NCI-H524 treated with DMSO at 0.1 percent for 48 hours (cell line): ENCODE results near the gene TSPOAP1.

Source experiments
- DNase-seq: peaks from one replicate; lab custom pipeline; 2025; lab: John Stamatoyannopoulos, UW

Gene TSPOAP1

DNA sequence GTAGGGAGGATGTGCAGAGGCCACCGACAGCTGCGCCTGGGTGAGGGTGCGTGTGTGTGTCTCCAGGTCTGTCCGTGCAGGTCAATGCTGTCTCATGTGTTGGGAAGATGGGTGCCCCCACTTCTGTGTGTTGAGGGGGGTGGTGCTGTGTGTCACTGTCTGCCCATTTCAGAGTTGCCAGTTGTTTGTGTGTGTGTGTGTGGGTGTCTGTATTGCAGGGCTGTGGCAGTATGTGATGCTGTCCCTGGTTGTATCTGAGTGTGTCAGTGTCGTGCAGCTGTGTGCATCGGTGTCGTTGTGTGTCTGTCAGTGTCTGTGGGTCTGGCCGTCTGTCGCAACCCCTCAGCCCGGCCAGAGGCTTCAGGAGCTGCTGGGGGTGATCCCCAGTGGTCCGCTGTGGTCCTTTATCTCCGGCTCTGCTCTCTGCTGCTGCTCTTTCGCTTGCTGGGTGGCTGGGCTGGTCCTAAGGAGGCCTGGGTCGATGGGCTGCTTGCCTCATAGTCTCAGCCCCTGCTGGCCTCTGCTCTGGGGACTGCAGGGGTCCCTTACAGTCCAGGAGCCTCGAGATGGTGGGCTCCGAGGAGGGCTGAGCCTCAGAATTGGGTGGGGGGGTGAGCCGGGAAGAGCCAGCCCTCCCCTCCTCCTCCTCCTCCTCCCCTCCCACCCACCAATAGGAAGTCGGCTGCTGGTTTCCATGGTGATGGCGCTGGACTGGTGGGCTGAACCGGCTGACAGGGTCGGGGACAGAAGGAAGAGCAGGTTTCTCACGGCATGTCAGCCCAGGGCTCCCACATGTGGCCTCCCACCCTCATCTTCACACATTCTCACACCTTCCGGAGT, at the start of gene TSPOAP1:
Gene TSPOAP1, minus strand, starts transcription at position 601 of the 840 bp plus-strand sequence. CDS start 875 bp downstream, outside the sequence.
- no peak for DNase-seq

DNA sequence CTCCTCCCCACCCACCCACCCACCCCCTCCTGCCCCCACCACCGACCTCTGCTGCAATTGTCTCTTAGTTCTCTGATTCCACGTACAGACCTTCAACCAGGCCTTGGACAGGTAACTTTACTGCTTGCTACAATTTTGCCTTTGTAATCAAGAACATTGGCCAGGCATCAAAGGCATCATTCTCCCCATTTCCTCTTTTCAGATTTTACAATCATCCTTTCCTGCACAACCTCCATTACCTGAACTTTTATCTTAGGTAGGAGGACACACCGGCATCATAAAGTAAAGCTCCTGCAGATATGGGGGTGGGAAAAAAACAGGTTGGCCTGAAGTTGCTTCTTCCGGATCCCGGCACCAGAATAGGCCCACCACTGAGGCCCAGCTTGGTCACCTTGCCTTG, 49.1 kb upstream of the TSPOAP1 start:
- no peak for DNase-seq

DNA sequence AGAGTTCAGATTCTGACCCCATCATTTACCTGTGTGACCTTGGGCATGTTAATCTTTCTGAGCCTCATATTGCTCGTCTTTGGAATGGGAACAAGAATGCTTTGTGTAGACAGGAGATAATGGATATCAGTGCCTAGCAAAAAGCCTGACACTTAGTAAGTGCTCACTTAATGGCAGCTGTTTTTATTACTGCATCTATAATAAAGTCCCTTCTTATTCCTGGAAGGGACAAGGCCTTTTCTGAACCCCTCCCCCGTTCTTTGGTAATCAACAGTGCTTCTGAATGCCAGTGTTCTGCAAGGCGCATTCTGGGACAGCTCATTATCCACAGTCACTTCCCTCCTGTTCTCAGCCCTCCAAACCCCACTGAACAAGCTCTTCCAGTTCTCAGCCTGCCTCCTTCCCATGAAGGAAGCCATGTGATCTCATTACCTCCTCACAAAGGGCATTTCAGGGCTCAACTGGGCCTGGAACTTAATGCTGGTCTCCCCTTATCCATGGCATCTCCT, 48.6 kb upstream of the TSPOAP1 start:
- DNase-seq = no peak

- DNase-seq = no peak
Measured at GRCh38 chr17:58376472-58377000, 47.9 kb upstream of the TSPOAP1 start.

DNA sequence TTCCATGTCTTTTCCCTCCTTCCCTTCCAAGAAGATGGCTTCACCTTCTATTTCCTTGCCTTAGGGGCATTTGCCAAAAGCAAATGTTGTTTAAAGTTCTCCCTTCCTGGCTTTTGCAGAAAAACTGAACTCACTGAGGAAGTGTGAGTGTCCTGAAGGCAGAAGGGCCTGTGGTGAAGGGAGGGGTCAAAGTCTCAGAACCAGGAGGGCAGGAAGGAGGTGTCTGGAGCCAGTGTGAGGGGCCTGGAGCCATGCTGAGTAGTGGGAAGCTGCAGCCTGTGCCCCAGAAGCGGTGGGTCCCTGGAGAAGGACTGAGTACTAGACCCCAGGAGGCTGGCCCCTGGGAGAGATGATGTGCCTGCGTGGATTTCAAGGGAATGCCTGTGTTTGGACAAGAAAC, 47.2 kb upstream of the TSPOAP1 start:
- no peak for DNase-seq

- no peak for DNase-seq
Measured at GRCh38 chr17:58375256-58375655, 46.7 kb upstream of the TSPOAP1 start.

DNA sequence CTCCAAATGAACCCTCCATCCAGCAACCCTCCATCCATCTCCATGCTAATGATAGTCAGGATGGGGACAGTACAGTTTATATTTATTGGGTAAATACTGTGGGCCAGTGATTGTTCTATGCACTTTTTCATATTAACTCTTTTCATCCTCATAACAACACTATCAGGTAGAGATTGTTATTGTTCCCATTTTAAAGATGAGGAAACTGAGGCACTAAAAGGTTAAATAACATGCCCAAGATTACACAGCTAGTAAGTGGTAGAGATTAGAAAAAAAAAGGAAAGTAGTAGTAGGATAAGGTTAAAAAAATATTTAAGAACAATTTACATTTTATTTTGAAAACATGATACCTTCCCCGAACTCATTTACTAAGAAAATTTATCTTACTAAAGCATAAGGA, 45.3 kb upstream of the TSPOAP1 start:
- DNase-seq = no peak

DNA sequence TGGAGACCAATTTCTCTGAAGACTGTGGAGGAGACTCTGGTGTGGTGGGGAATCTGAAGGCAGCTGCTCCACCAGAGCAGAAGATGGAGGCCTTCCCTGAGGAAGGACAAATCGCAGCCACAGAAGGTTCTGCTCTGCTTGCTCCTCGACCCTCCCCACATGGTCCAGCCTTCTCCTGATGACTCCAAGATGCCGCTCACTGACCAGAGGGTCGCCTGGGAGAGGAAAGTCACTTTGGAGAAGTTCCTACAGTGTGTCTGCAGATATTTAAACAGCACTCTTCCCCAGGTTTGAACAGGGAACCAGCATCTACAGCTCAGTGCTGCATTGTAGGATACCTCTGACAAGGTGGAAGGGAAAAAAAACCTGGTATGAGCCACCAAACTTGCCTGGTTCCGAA, 44.4 kb upstream of the TSPOAP1 start:
- DNase-seq = no peak

DNA sequence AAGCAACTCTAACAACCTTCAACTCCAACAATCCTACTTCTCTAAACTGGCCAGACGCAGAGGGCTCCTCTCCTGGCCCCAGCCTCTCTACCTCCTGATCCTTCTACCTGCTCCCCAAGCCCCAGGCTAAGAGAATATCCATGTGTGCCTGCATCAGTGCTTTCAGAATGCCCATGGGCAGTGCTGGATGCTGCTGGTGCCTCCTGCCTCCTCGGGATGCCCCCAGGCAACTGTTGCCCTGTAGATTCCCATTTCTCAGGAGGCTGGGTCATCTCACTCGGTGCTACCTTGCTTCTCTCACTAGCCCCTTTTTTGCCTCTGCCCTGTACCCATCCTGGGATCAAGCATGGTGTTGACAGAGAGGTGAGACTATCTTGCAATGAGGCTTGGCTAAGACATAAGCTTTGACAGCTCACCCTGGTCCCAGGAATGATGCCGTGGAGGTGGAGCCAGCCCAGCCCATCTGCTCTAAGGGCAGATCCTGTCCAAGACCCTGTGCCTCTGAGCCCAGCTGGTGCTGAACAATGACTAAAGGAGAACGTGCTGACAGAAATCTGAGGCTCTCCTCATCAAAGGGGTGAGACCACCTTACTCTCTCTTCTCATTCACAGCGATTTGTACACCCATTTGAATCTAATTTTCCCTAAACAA, 42.8 kb upstream of the TSPOAP1 start:
- no peak for DNase-seq

DNA sequence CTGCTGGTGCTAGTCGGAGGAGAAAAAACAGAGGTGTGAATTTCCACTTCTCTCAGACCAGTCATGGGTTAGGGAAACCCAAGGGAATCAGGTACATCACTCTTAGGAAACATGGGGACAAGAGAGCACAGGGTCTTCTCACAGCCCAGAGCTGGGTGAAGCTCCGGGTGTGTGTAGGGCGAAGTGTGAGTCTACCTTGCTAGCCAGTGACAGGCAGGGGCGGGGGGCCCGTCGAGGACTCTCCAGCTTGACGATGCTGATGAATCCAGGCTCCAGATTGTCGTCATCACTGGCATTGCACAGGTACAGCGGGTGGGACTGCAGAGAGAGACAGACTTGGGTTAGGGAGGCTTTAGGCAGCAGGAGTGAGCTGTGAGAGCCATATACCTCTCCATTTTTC, 42.1 kb upstream of the TSPOAP1 start:
- no peak for DNase-seq

DNA sequence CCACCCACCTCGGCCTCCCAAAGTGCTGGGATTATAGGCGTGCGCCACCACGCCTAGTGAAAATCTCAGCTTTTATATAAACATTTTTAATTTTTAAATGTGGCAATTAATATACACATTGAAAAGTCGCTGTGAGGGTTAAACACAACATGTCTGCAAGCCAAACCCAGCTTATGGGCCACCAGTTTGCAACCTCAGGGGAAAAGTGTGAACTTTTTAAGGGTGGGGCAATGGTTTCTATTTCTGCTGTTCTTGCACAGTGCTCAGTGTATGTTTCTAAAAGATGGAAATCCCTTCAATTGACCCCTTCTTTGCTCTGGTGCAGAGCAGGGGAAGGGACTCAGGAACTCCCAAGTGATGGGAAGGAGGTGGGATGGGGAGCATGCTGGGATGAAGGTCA, 41.7 kb upstream of the TSPOAP1 start:
- DNase-seq = no peak

DNA sequence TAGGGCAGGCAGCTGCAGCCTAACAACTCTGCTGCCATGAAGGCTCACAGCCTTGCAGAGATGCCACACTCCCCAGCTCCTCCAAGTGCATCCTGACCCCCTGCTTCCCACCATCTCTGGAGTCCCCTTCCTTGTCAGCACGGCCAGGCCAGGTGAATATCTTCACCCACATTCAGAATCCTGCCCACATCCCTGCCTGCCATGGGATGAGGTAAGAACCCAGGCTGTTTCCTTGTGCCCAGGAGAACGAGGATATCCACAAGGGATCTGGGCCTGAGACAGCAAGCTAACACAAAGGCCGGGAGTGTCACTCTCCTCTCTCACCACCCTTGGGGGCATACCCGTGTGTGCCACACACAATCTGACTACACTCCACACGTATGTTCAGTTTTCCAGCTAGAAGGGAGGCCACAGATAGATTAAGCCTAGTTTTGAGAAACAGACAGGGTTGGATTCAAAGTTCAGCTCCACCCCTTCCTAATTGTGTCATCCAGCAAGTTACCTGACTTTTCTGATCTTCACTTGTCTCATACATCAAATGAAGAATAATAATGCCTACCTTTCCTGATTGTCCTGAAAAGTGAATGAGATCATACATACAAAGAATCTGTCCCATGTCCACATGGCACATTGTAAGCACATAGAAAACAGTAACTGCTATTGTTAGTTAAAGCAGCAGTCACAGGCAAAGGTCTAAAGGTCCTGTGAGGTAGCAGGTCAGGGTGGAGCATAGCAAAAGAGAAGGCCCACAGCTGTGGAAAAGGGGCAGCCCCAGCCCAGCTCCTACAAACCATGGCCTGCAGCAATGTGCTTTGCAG, 40.8 kb upstream of the TSPOAP1 start:
- no peak for DNase-seq

GRCh38 chr17:58368860-58369213, 40.2 kb upstream of the TSPOAP1 start:
- no peak for DNase-seq

GRCh38 chr17:58367461-58367860, 38.9 kb upstream of the TSPOAP1 start:
- no peak for DNase-seq

DNA sequence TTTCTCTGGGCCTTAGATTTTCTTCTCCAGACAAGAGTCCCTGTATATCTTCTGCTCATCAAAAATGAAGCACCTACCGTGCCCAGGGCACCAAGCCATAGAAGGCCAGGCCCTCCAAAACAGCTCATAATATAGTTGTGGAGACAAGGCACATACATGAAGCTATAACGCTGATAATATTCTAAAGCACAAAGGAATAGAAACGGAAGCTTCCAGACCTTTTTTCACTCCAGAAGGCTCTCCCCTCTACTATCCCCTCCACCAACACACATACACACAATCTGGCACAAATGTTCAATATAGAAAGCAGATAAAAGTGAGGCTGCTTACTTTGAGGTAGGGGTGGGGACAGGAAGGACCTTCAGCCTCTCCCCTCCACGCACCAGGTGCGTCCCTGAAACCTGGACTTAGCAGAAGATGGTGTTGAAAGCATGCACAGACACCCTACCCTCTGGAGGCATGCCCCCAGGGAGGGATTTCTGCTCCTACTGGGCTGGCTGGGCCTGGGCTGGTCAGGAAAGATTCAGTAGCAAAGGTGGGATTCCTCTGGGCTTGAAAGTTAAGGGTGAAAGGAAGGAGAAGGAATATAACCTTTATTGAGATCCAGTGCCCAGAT, 37.5 kb upstream of the TSPOAP1 start:
- DNase-seq = no peak

GRCh38 chr17:58365185-58365979, 36.8 kb upstream of the TSPOAP1 start:
- DNase-seq = no peak

- no peak for DNase-seq
Measured at GRCh38 chr17:58364270-58364942, 35.8 kb upstream of the TSPOAP1 start.

DNA sequence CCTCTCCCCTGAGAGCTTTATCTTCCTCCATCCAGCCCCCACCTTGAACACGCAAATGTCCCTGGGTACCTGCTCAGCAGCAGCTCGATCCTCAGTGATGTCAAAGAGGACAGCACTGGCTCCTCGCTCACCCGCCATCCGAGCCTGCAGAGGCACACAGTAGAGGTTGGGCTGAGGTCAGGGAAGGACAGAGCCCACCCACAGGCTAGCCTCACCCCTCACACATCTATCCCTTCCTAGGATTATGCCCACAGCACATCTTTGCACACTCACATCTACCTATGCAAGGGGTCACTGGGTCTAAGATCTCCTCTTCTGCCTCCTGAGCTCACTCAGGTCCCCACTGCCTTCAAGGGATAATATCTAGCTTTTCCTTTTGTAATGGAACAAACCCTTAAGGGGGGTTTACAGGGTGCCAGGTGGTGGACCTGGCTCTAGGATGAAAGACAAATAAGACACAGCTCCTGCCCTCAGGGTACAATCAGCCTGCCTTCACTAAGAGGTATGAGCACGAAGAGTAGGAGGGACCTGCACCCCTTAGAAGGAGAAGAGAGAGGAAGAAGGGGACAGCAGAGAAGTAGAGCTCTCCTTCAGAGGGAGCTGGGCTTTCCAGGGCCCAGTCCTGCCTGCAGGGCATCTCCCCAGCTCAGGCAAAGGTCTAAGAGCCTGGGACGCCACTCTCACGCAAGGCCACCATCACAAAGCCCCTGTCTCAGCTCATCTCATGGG, 35.0 kb upstream of the TSPOAP1 start:
- no peak for DNase-seq

- DNase-seq = no peak
Measured at GRCh38 chr17:58362368-58363014, 33.9 kb upstream of the TSPOAP1 start.
